Mucosa of gallbladder (tissue), 1 donor: ENCODE results near the gene C19orf67. TPM values are rescaled to one million over a fixed set of nuclear protein-coding genes. Genes with fewer than 3 reads are reported as not detected.

Experiments used
- total RNA-seq: library from RNA; stranded (reverse); gene quantifications from one replicate; pipeline ENCODE4 v1.2.1, GENCODE V29; 2021
- donor health status: DM: no; HTN: no; CAD: no.

C19orf67 gene
- total RNA-seq, 1 donor from 2014 or later = not detected

Other genes with a start within 250 kb of the C19orf67 start
- 0.75 TPM for gene NANOS3, start 208.6 kb downstream of the C19orf67 start, total RNA-seq
- 2.6 TPM for gene BRME1, start 179.7 kb downstream of the C19orf67 start, total RNA-seq
- 57.1 TPM for gene CC2D1A, start 179.6 kb downstream of the C19orf67 start, total RNA-seq
- gene PODNL1, start 147.4 kb downstream of the C19orf67 start, total RNA-seq = 3.2 TPM
- gene DCAF15, start 133.3 kb downstream of the C19orf67 start, total RNA-seq = 33.7 TPM
- gene RFX1, start 79.5 kb downstream of the C19orf67 start, total RNA-seq = 25.0 TPM
- not detected for gene RLN3, start 57.6 kb downstream of the C19orf67 start, total RNA-seq
- gene IL27RA, start 54.0 kb downstream of the C19orf67 start, total RNA-seq = 5.6 TPM
- 42.8 TPM for gene PALM3, start 23.7 kb downstream of the C19orf67 start, total RNA-seq
- 21.6 TPM for gene MISP3, start 13.0 kb downstream of the C19orf67 start, total RNA-seq
- gene SAMD1, start 5.0 kb upstream of the C19orf67 start, total RNA-seq = 56.5 TPM
- 98.7 TPM for gene PRKACA, start 32.0 kb upstream of the C19orf67 start, total RNA-seq
- 1.7 TPM for gene ASF1B, start 50.8 kb upstream of the C19orf67 start, total RNA-seq
- 33.2 TPM for gene ADGRL1, start 120.4 kb upstream of the C19orf67 start, total RNA-seq